IMR-90 (cell line): Measurements from ENCODE around the gene TJP3. TPM values are rescaled to one million over a fixed set of nuclear protein-coding genes. Genes with fewer than 3 reads are reported as not detected.

Experiments used
- ATAC-seq: fragments of 200-7000 bp; cut with Tn5 transposase; 2 replicates; pipeline ENCODE4 v1.9.1; 2020; ENCODE audit warnings: low read depth, mild to moderate bottlenecking, moderate library complexity
- BruUV-seq: library from RNA; stranded (reverse); fragments of 400-500 nt; replicated peaks from 2 replicates; lab custom pipeline; 2021; lab: Mats Ljungman, UMichigan
- CTCF ChIA-PET: fragments of 300-600 bp; formaldehyde crosslinking; extraction: SDS; loops from one replicate; lab custom pipeline; 2021; ENCODE audit warnings: antibody characterized with exemption; lab: Yijun Ruan, JAX
- POLR2A ChIA-PET: fragments of 300-600 bp; sonication (Branson Sonifier 250); formaldehyde crosslinking; loops from one replicate; lab custom pipeline; 2022; ENCODE audit warnings: antibody characterized with exemption; ENCODE audit not compliant: unreplicated experiment; lab: Charles Lee
- DNase-seq: peaks from one replicate; pipeline ENCODE4 v3.0.0; 2013
- H2AFZ ChIP-seq: replicated peaks from 2 replicates; pipeline ENCODE3; 2013; ENCODE audit warnings: low read length, mild to moderate bottlenecking; ENCODE audit not compliant: poor library complexity
- H2AK5ac ChIP-seq: 2 replicates; pipeline ENCODE4 v1.6.1; 2013; ENCODE audit warnings: low read depth, low read length, inconsistent platforms
- H2AK9ac ChIP-seq: replicated peaks from 2 replicates; pipeline ENCODE3; 2013; ENCODE audit warnings: mild to moderate bottlenecking, low read depth, low read length, moderate library complexity; ENCODE audit not compliant: poor library complexity
- H2BK120ac ChIP-seq: 2 replicates; pipeline ENCODE4 v1.6.1; 2013; ENCODE audit warnings: low read depth, low read length, inconsistent platforms
- H2BK15ac ChIP-seq: 3 replicates; pipeline ENCODE4 v1.6.1; 2013; ENCODE audit warnings: low read depth, low read length, inconsistent platforms
- H2BK20ac ChIP-seq: 2 replicates; pipeline ENCODE4 v1.6.1; 2013; ENCODE audit warnings: low read depth, mild to moderate bottlenecking, inconsistent platforms, low read length, moderate library complexity
- H2BK5ac ChIP-seq: 2 replicates; pipeline ENCODE4 v1.6.1; 2013; ENCODE audit warnings: mild to moderate bottlenecking, low read depth, low read length, inconsistent platforms; ENCODE audit not compliant: poor library complexity, severe bottlenecking
- H3K14ac ChIP-seq: replicated peaks from 2 replicates; pipeline ENCODE4 v1.6.1; 2013; ENCODE audit warnings: low read depth, low read length, inconsistent platforms
- H3K18ac ChIP-seq: 2 replicates; pipeline ENCODE4 v1.6.1; 2013; ENCODE audit warnings: low read depth, low read length, control low read depth
- H3K23ac ChIP-seq: 2 replicates; pipeline ENCODE4 v1.6.1; 2013; ENCODE audit warnings: low read depth, low read length, inconsistent platforms
- H3K27ac ChIP-seq: 2 replicates; pipeline ENCODE4 v1.5.1; 2013; ENCODE audit warnings: mild to moderate bottlenecking, control low read depth, low read length; ENCODE audit not compliant: insufficient read depth
- H3K27me3 ChIP-seq: 2 replicates; pipeline ENCODE4 v1.6.1; 2013; ENCODE audit warnings: low read length; ENCODE audit not compliant: control insufficient read depth, insufficient read depth
- H3K36me3 ChIP-seq: 2 replicates; pipeline ENCODE4 v1.6.1; 2013; ENCODE audit warnings: low read length, mixed read lengths; ENCODE audit not compliant: control insufficient read depth, insufficient read depth
- H3K4ac ChIP-seq: 2 replicates; pipeline ENCODE4 v1.6.1; 2013; ENCODE audit warnings: low read depth, low read length, inconsistent platforms
- H3K4me1 ChIP-seq: 2 replicates; pipeline ENCODE4 v1.6.1; 2013; ENCODE audit warnings: low read length, mixed read lengths; ENCODE audit not compliant: control insufficient read depth, insufficient read depth
- H3K4me2 ChIP-seq: 2 replicates; pipeline ENCODE4 v1.6.1; 2013; ENCODE audit warnings: low read depth, mild to moderate bottlenecking, control low read depth, low read length, moderate library complexity
- H3K4me3 ChIP-seq: 2 replicates; pipeline ENCODE4 v1.5.1; 2013; ENCODE audit warnings: low read depth, mild to moderate bottlenecking, control low read depth, low read length, moderate library complexity; ENCODE audit not compliant: insufficient read depth
- H3K56ac ChIP-seq: 2 replicates; pipeline ENCODE4 v1.6.1; 2013; ENCODE audit warnings: low read length, inconsistent platforms; ENCODE audit not compliant: insufficient read depth; ENCODE audit errors: extremely low read depth
- H3K79me1 ChIP-seq, 2 experiments: 2 replicates each; pipeline ENCODE4 v1.6.1; 2013; ENCODE audit warnings: low read length in 2 of 2, inconsistent platforms in 1 of 2, low read depth in 1 of 2
- H3K9ac ChIP-seq: 2 replicates; pipeline ENCODE4 v1.6.1; 2013; ENCODE audit warnings: low read depth, low read length, control low read depth
- H3K9me1 ChIP-seq: 2 replicates; pipeline ENCODE4 v1.6.1; 2013; ENCODE audit warnings: low read length, inconsistent platforms; ENCODE audit not compliant: insufficient read depth
- H3K9me3 ChIP-seq: 2 replicates; pipeline ENCODE4 v1.6.1; 2013; ENCODE audit warnings: low read length; ENCODE audit not compliant: control insufficient read depth, insufficient read depth
- H4K20me1 ChIP-seq: 2 replicates; pipeline ENCODE4 v1.6.1; 2013; ENCODE audit warnings: low read length, inconsistent platforms; ENCODE audit not compliant: insufficient read depth
- H4K5ac ChIP-seq: 2 replicates; pipeline ENCODE4 v1.6.1; 2013; ENCODE audit warnings: mild to moderate bottlenecking, low read depth, low read length, control low read depth
- H4K8ac ChIP-seq, 2 experiments: 2 replicates each; pipeline ENCODE4 v1.6.1; 2013; ENCODE audit warnings: low read depth in 2 of 2, low read length in 2 of 2, control low read depth in 1 of 2, inconsistent platforms in 1 of 2
- H4K91ac ChIP-seq: 2 replicates; pipeline ENCODE4 v1.6.1; 2013; ENCODE audit warnings: low read depth, low read length, inconsistent platforms; ENCODE audit not compliant: insufficient read depth
- CEBPB ChIP-seq: IDR thresholded peaks from 2 replicates; pipeline ENCODE4 v1.6.1; 2012; ENCODE audit warnings: low read depth, low read length, improper control_type of control experiment
- CHD1 ChIP-seq: IDR thresholded peaks from 2 replicates; pipeline ENCODE4 v1.6.1; 2012; ENCODE audit warnings: low read depth, low read length, improper control_type of control experiment
- ELK1 ChIP-seq: fragments of 150-350 bp; IDR thresholded peaks from 2 replicates; pipeline ENCODE4 v1.6.1; 2016; ENCODE audit warnings: low read depth, mild to moderate bottlenecking, low read length, moderate library complexity, borderline replicate concordance
- FOS ChIP-seq: fragments of 150-350 bp; IDR thresholded peaks from 2 replicates; pipeline ENCODE4 v1.6.1; 2016; ENCODE audit warnings: low read depth, low read length
- MAFK ChIP-seq: IDR thresholded peaks from 2 replicates; pipeline ENCODE4 v1.6.1; 2012; ENCODE audit warnings: low read depth, low read length, improper control_type of control experiment
- MAZ ChIP-seq: IDR thresholded peaks from 2 replicates; pipeline ENCODE4 v1.6.1; 2012; ENCODE audit warnings: low read depth, mild to moderate bottlenecking, low read length, improper control_type of control experiment, moderate library complexity, borderline replicate concordance
- RAD21 ChIP-seq: IDR thresholded peaks from 2 replicates; pipeline ENCODE4 v1.6.1; 2012; ENCODE audit warnings: low read length, improper control_type of control experiment
- RFX5 ChIP-seq: IDR thresholded peaks from 2 replicates; pipeline ENCODE4 v1.8.0; 2012; ENCODE audit warnings: low read depth, mild to moderate bottlenecking, low read length, moderate library complexity
- SMC3 ChIP-seq: fragments of 150-350 bp; IDR thresholded peaks from 2 replicates; pipeline ENCODE4 v1.6.1; 2016; ENCODE audit warnings: low read depth, mild to moderate bottlenecking, antibody characterized with exemption, low read length, moderate library complexity
- WGBS, 2 experiments: methylation state at CpG; one replicate each; pipeline versions ENCODE4 v1.1.5 to v1.1.7; 2013; ENCODE audit warnings: missing lambda C conversion rate in 2 of 2; ENCODE audit not compliant: insufficient read length in 1 of 2; ENCODE audit errors: extremely low coverage in 2 of 2; 5-methylcytosine and 5-hydroxymethylcytosine counted together
- dilution Hi-C: fragments of 300-500 bp; cut with HindIII; formaldehyde crosslinking; loops from one replicate; pipeline ENCODE4 v1.14.3; 2018; ENCODE audit warnings: low sequenced_read_pairs; ENCODE audit not compliant: unreplicated experiment
- in situ Hi-C: fragments of 300-500 bp; cut with MboI; formaldehyde crosslinking; loops from 3 replicates; pipeline ENCODE4 v1.14.3; 2019; ENCODE audit warnings: low sequenced_read_pairs, inconsistent platforms, mixed read lengths
- intact Hi-C: fragments of 100-400 bp; cut with micrococcal nuclease; formaldehyde crosslinking; loops from 2 replicates; pipeline ENCODE4 v1.10.0; 2022
- polyA plus RNA-seq, 3 experiments: library from polyadenylated mRNA; depleted of rRNA; stranded (reverse); fragments of >200 nt; gene quantifications; 2 replicates each; pipeline ENCODE4 v1.2.3, GENCODE V29; 2012; ENCODE audit warnings: low replicate concordance in 1 of 3
- total RNA-seq: library from RNA; depleted of rRNA; stranded (reverse); fragments of >200 nt; gene quantifications from 2 replicates; pipeline ENCODE4 v1.2.3, GENCODE V29; 2012
- TF ChIP-seq, protein P1 (sequence below): conservative IDR thresholded peaks from 2 replicates; pipeline ENCODE4 v1.5.1; 2012; ENCODE audit warnings: mild to moderate bottlenecking, low read depth, low read length, improper control_type of control experiment

Gene TJP3
- total and polyA plus RNA-seq, 2 of the 4 experiments (the other 2 are of a cell fraction), result not detected

DNA sequence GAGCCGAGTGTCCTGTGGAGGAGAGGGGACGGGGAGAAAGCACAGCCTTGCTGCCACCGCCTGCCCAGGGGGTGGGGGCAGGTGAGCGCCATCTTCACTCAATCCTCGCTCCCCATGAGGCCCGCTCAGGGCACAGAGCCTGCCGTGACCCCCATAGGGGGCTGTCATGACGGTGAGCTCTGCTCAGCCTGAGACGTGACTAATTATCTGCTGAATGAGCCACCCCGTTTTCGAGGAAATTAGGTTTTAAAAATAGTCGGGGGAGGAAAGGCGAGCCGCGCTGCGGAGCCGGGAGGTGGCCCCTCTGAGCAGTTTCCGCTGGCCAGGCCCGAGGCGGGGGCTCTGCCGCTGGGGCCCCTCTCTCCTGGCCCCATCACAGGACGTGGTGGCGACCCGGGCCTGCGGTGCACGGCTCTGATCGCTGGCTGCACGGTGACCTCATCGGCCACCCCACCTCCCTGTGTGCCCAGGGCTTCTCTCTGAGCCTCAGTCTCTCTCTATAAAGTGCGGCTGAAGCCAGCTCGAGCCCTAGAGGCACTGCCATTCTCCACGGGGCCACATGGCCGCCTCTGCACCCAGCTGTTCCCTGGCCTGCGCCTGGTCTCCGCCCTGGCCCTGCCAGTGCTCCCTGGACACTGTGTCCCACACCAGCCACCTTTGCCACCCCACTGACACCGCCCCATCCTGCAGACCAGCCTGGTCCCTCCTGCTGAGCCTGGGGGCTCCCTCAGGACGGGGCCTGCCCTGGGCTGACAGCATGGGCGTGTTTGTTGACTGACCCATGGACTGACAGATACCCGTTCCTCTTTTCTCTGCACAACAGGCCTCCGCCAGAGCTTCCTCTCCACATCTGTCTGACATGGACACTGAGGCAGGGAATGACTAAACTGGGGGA lies 36.3 kb upstream of the TJP3 start:
- H4K5ac ChIP-seq, result peak overlapping the region; percentile 12; the same call in 1 of the 2 replicates
- H2AFZ ChIP-seq, result peak overlapping the region; percentile 73
- H4K20me1 ChIP-seq, result peaks cover 29% of the 10 kb centered on the region
- no peaks in the 10 kb centered on the region for H3K9me3 ChIP-seq
- H4K91ac ChIP-seq, result peak overlapping the region; percentile 43; the same call in 1 of the 2 replicates
- BruUV-seq, result no TSS peak
- H3K9ac ChIP-seq, result peak overlapping the region; percentile 5; the same call in 1 of the 2 replicates
- peak; percentile 7 for ATAC-seq
- H3K56ac ChIP-seq, result no peak overlapping the region
- in situ Hi-C loops (no loop called here), dilution Hi-C loops (no loop called here), intact Hi-C loops (loop anchor here (2.0 kb wide), 1 partner anchor 27 kb away; no protein-coding TSS in a partner anchor)
- H3K4me2 ChIP-seq, result no peak overlapping the region
- peak overlapping the region; percentile 69 to 77; a peak in 3 of 4 replicates for H4K8ac ChIP-seq
- peak overlapping the region; percentile 95 for H2AK9ac ChIP-seq
- no peak overlapping the region for H2BK20ac ChIP-seq
- peak overlapping the region; percentile 90 for H3K4ac ChIP-seq
- CTCF ChIA-PET, result no interaction called here
- peaks cover 27% of the 10 kb centered on the region for H3K4me1 ChIP-seq
- POLR2A ChIA-PET, result no interaction called here
- H3K9me1 ChIP-seq, result peaks cover 4% of the 10 kb centered on the region; the same call in 1 of the 2 replicates
- peak overlapping the region; percentile 40; the same call in 1 of the 2 replicates for H3K23ac ChIP-seq
- DNase-seq, result peak; percentile 20
- H3K4me3 ChIP-seq, result no peak overlapping the region
- TF ChIP-seq CHD1 (no peak), RFX5 (no peak), FOS (no peak), MAFK (no peak), CEBPB (no peak), SMC3 (no peak), ELK1 (no peak), RAD21 (0 out of 2 replicates have a peak, but pooled peaks have one; percentile 12), MAZ (peak; percentile 38; the same call in 1 of the 2 replicates)
- TF ChIP-seq, protein P1, sequence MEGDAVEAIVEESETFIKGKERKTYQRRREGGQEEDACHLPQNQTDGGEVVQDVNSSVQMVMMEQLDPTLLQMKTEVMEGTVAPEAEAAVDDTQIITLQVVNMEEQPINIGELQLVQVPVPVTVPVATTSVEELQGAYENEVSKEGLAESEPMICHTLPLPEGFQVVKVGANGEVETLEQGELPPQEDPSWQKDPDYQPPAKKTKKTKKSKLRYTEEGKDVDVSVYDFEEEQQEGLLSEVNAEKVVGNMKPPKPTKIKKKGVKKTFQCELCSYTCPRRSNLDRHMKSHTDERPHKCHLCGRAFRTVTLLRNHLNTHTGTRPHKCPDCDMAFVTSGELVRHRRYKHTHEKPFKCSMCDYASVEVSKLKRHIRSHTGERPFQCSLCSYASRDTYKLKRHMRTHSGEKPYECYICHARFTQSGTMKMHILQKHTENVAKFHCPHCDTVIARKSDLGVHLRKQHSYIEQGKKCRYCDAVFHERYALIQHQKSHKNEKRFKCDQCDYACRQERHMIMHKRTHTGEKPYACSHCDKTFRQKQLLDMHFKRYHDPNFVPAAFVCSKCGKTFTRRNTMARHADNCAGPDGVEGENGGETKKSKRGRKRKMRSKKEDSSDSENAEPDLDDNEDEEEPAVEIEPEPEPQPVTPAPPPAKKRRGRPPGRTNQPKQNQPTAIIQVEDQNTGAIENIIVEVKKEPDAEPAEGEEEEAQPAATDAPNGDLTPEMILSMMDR, result peak; percentile 28; the same call in 1 of the 2 replicates
- no peak overlapping the region for H3K18ac ChIP-seq
- H3K14ac ChIP-seq, result peak overlapping the region; percentile 68
- H2BK15ac ChIP-seq, result no peak overlapping the region
- 19% methylated on average over 20 of the region's 40 CpGs; no CpG with 5 or more reads in 1 of the 2 experiments for WGBS, 2 experiments
- peak overlapping the region; percentile 77 for H3K27ac ChIP-seq
- H2BK120ac ChIP-seq, result peak overlapping the region; percentile 70; the same call in 1 of the 2 replicates
- peaks cover 11 to 68% of the 10 kb centered on the region in 2 experiments for H3K79me1 ChIP-seq
- H3K27me3 ChIP-seq, result no peaks in the 10 kb centered on the region
- peaks cover 5% of the 10 kb centered on the region; the same call in 1 of the 2 replicates for H3K36me3 ChIP-seq
- H2AK5ac ChIP-seq, result peak overlapping the region; percentile 92
- peak overlapping the region; percentile 51 for H2BK5ac ChIP-seq
